NCI-H2029 treated with DMSO at 0.1 percent for 48 hours (cell line): ENCODE data around the gene VSIG8.
A peak's percentile ranks its signal among the peaks of the same experiment; 100 is the strongest.

Source experiments
- DNase-seq: peaks from one replicate; lab custom pipeline; 2025; lab: John Stamatoyannopoulos, UW

VSIG8 gene

GRCh38 chr1:159856576-159856975 is 5.9 kb downstream of the VSIG8 start:
- no peak for DNase-seq

DNA sequence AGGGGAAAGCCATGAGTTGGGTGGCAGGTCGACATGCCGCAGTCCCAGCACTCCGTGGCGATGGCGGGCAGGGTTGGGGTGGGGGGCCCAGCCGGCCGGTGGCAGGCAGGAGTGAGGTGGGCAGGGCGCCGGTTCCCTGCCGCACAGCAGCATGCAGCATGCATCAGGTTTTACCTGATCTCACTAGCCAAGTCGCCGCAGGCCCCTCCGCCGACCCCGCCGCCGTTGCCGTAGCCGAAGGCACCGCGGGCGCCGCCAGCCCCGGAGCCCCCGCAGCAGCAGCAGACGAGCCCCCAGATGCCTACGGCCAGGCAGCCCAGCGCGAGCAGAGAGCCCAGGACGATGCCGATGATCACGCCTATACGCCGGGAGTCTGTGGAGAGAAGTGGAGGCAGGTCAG is 6.7 kb downstream of the VSIG8 start:
- DNase-seq, result no peak

GRCh38 chr1:159854693-159855192 is 7.7 kb downstream of the VSIG8 start:
- peak; percentile 35 for DNase-seq

- DNase-seq, result peak; percentile 29
Measured at GRCh38 chr1:159854116-159854692, 8.3 kb downstream of the VSIG8 start.

- no peak for DNase-seq
Measured at GRCh38 chr1:159853417-159854115, 8.9 kb downstream of the VSIG8 start.

DNA sequence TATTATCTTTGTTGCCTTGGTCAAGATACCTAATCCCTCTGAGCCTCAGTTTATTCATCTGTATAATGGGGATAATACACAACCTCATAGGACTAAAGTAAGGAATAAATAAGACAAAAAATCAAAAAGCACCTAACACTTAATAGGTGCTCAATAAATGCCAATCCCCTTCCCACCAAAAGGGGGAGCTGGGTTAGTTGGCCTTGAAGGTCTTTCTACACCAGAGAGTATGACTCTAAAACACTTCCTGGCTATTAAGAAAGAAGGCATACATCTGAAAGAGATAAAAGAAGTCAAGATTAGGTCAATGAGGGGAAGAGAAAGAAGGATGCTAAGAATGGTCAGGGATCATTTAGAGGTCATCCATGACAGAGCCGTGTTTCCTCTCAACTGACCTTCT is 11.1 kb downstream of the VSIG8 start:
- DNase-seq, result no peak

GRCh38 chr1:159849626-159850366 is 12.7 kb downstream of the VSIG8 start:
- DNase-seq, result no peak

DNA sequence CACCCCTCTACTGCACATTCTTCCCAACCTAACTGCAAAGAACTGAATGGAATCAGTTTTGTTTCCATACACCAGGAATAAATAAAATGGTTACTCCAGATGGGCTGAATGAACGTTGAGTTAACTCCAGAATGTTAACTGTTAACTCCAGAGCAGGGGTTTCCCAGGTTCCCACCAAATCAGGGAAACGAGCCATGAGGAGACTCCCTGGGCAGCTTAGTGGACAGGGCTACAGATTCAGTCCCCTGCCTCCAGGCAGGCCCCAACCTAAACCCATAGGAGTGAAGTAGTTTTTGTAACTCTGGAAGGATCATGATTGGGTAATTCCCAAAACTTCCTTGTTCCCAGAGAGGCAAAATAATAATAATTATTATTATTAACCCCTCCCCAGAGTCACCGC is 14.1 kb downstream of the VSIG8 start:
- no peak for DNase-seq

- DNase-seq, result no peak
Measured at GRCh38 chr1:159847231-159847630, 15.2 kb downstream of the VSIG8 start.

DNA sequence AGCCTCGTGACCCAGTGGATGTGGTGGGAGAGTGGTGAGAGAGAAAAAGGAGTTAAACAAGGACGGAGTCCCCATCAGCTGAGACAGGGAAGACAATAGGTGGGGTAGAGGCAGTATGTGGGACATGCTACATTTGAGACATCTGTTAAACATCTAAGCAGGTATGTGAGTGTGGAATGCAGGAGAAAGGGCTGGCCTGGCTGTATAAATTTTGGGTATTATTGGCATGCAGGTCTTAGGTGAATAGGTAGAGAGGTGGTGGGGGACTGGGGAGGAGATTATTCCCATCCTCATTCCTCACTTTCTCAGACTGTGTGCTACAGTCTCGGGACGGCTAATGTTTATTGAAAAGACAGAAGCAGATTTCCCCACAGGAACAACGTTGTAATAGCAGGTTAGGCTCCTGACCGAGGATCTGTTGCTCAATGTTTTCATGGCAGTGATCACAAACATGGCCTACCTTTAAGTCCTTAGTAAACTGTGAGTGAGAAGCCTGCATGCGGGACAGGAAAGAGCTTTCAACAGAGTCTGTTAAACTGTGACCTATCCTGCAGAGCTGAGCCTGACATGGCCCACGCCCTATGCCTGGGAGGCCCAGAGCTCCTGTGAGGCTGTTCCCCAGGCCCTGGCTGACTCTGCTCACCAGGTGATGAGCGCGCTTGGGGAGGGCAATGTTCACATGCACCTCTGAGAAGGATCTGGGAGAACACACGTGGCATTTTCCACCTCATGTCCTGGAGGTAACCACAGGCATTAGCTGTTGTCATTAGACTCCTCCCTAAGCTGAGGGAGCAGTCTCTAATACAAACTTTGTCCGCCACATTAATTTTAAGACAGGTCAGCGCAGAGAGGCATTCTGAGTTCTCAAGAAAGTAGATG is 16.5 kb downstream of the VSIG8 start:
- no peak for DNase-seq

GRCh38 chr1:159843459-159843858 is 19.0 kb downstream of the VSIG8 start:
- DNase-seq, result no peak

GRCh38 chr1:159841749-159842148 is 20.7 kb downstream of the VSIG8 start:
- DNase-seq, result no peak

DNA sequence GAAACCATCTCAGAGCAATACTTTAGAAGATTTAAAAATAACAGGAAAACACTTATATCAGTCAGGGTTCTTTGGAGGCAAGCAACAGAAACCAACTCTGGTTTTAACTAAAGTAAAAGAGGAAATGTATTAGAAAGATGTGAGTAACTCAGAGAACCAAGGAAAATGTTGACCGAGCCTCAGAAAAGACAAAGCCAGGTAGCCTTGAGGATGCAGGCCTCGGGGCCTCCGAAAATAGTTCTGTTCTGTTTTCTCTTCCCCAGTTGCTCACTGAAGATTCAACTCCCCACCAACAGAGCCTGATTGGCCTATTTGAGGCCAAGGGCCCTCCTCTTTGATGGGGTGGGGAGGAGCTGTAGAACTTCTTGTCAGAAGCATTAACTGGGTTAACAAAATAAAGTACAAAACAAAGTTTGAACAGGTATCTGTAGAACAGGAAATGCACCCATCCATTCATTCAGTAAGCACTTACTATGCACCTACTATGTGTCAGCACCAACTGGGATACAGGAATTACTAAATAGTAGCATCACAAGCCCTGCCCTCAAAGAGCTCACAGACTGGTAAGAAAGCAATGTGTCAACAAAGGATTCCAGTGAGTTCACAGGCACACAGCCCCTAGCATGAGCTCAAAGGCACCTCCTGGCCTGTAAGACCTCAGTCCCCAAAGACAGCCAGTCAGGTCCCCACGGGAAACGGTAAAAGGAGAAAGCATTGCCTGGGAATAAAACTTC is 23.2 kb downstream of the VSIG8 start:
- DNase-seq, result no peak

- no peak for DNase-seq
Measured at GRCh38 chr1:159838715-159839114, 23.7 kb downstream of the VSIG8 start.

GRCh38 chr1:159835862-159836525 is 26.5 kb downstream of the VSIG8 start:
- no peak for DNase-seq

DNA sequence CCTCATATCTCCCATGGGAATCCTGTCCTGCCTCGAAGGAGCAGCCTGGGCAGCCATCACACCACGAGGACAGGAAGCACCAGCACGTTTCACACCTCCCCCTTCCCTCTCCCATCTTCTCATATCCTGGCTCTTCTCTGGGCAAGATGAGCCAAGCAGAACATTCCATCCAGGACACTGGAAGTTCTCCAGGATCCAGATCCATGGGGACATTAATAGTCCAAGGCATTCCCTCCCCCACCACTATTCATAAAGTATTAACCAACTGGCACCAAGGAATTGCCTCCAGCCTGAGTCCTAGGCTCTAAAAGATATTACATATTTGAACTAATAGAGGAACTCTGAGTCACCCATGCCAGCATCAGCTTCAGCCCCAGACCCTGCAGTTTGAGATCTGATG is 27.1 kb downstream of the VSIG8 start:
- no peak for DNase-seq

GRCh38 chr1:159832309-159832708 is 30.1 kb downstream of the VSIG8 start:
- DNase-seq, result no peak

DNA sequence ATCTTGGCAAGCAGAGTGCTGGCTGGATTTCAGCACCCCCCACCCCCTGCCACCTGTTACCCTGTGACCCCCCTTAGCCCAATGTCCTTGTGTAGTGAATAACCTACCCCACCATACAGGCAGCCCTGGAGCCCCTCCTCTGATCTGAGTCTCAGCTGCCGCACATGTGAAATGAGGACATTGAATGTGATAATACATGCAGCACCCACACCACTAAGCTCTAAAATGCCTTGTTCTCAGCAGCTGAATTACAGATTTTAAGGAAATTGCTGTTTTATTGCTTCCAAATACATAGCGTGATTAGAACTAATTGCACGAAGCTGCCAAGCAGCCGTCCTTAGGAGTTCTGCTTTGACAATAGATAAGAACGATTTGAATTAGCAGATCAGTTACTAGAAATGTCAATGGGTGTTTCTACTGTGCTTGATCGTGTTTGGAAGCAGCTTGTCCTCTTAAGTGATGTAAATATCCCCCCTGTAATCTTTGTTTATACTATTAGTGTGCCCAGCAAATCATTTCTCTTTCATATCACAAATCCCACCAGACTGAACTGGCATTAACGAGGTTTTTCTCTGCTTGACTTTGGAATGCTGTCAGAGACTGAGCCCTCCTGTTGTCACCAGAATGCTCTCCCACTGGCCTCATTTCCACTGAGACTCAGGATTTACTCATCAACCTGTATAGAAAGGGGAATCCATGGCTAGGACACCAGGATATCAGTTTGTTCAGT is 30.9 kb downstream of the VSIG8 start:
- DNase-seq, result no peak

DNA sequence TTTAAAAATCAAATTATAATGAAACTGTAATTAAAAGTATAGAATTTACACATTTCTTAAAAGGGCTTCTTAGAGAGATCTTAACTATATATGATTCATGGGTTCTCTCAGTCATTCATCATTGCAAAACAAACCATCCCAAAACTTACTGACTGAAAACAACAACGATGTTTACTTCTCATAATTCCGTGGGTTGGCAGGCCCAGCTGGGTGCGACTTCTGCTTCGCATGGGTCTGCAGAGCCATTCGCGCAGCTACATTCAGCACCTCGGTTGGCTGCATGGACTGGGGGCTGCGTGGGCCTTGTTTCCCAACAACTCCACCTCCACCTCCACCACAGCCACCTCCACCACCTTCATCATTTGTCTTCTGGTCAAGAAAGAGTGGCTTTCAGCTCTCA is 31.7 kb downstream of the VSIG8 start:
- no peak for DNase-seq

GRCh38 chr1:159829822-159830465 is 32.5 kb downstream of the VSIG8 start:
- DNase-seq, result no peak
